ENCODE measurements around the gene SCUBE1.
"Not testable (repeated sequence)": the region's sequence is repeated elsewhere in the genome, so short reads cannot be mapped to it uniquely, and the experiment has no call there.

Gene SCUBE1

GRCh38 chr22:43293259-43293654 is 49.9 kb downstream of the SCUBE1 start:
- no peak for DNase-seq

GRCh38 chr22:43292630-43293018 is 50.5 kb downstream of the SCUBE1 start:
- no peak for DNase-seq
- intact Hi-C loops (cut with DNase I), result no loop called here

More at GRCh38 chr22:43293259-43293654, 49.9 kb downstream of the SCUBE1 start:
- intact Hi-C loops (cut with DNase I), result no loop called here

GRCh38 chr22:43291381-43291780 is 51.8 kb downstream of the SCUBE1 start:
- DNase-seq, result no peak
- intact Hi-C loops (cut with DNase I), result no loop called here

GRCh38 chr22:43289976-43290721 is 53.0 kb downstream of the SCUBE1 start:
- intact Hi-C loops (cut with DNase I), result no loop called here
- peak in 5 of 42 donors; percentile 14 to 28 (median 15) for DNase-seq

GRCh38 chr22:43289531-43289963 is 53.6 kb downstream of the SCUBE1 start:
- DNase-seq, result no peak
- intact Hi-C loops (cut with DNase I), result no loop called here

- DNase-seq, result no peak
These were observed 54.3 kb downstream of the SCUBE1 start for GRCh38 chr22:43288807-43289420.

GRCh38 chr22:43288378-43288777 is 54.8 kb downstream of the SCUBE1 start:
- intact Hi-C loops (cut with DNase I), result no loop called here
- DNase-seq, result no peak

More at GRCh38 chr22:43288807-43289420, 54.3 kb downstream of the SCUBE1 start:
- intact Hi-C loops (cut with DNase I), result no loop called here

GRCh38 chr22:43287441-43287840 is 55.7 kb downstream of the SCUBE1 start:
- no peak for DNase-seq
- intact Hi-C loops (cut with DNase I), result no loop called here

GRCh38 chr22:43281394-43281793 is 61.8 kb downstream of the SCUBE1 start:
- no peak for DNase-seq
- intact Hi-C loops (cut with DNase I), result no loop called here

- DNase-seq; intact Hi-C loops (cut with DNase I): not testable (repeated sequence)
These were observed 62.7 kb downstream of the SCUBE1 start for GRCh38 chr22:43280523-43280886.

GRCh38 chr22:43279867-43280522 is 63.2 kb downstream of the SCUBE1 start:
- intact Hi-C loops (cut with DNase I), result no loop called here
- DNase-seq, result no peak

GRCh38 chr22:43277987-43278601 is 65.1 kb downstream of the SCUBE1 start:
- intact Hi-C loops (cut with DNase I), result no loop called here
- no peak for DNase-seq

- intact Hi-C loops (cut with DNase I), result no loop called here
- DNase-seq, result no peak
These were observed 66.1 kb downstream of the SCUBE1 start for GRCh38 chr22:43277091-43277490.

- no peak for DNase-seq
- intact Hi-C loops (cut with DNase I), result no loop called here
These were observed 66.9 kb downstream of the SCUBE1 start for GRCh38 chr22:43276321-43276720.

GRCh38 chr22:43275545-43276317 is 67.4 kb downstream of the SCUBE1 start:
- no peak for DNase-seq
- intact Hi-C loops (cut with DNase I), result loop anchor here (2.0 kb wide), 1 partner anchor 71 kb away; no protein-coding TSS in a partner anchor

- DNase-seq, result no peak
- intact Hi-C loops (cut with DNase I), result loop anchor here (2.0 to 5.0 kb wide), 2 partner anchors 72 to 113 kb away; no protein-coding TSS in a partner anchor
These were observed 68.5 kb downstream of the SCUBE1 start for GRCh38 chr22:43274595-43275240.

- peak in 40 of 42 donors; percentile 18 to 77 (median 48) for DNase-seq
- intact Hi-C loops (cut with DNase I), result loop anchor here (2.0 to 5.0 kb wide), 2 partner anchors 73 to 113 kb away; no protein-coding TSS in a partner anchor
These were observed 69.2 kb downstream of the SCUBE1 start for GRCh38 chr22:43273902-43274484.

GRCh38 chr22:43272869-43273318 is 70.3 kb downstream of the SCUBE1 start:
- no peak for DNase-seq
- intact Hi-C loops (cut with DNase I), result loop anchor here (5.0 kb wide), 1 partner anchor 114 kb away; no protein-coding TSS in a partner anchor

Data from head of caudate nucleus (tissue), 42 donors.